HepG2 (cell line): ENCODE measurements around the gene DSN1. TPM values are rescaled to one million over a fixed set of nuclear protein-coding genes. Genes with fewer than 3 reads are reported as not detected.

Source experiments
- ATF2 ChIP-seq: sonication (generic); formaldehyde crosslinking; IDR thresholded peaks from 2 replicates; pipeline ENCODE4 v1.4.0; 2020; ENCODE audit warnings: missing genetic modification reagents
- FOXC1 ChIP-seq: sonication (generic); formaldehyde crosslinking; IDR thresholded peaks from 2 replicates; pipeline ENCODE4 v1.8.0; 2022; ENCODE audit warnings: mild to moderate bottlenecking, missing genetic modification reagents, borderline replicate concordance
- FOXK1 ChIP-seq: sonication (generic); formaldehyde crosslinking; IDR thresholded peaks from 2 replicates; pipeline ENCODE4 v1.4.0; 2020; ENCODE audit warnings: low read depth, missing genetic modification reagents, borderline replicate concordance
- FOXP1 ChIP-seq, 2 experiments: fragments of 450-650 bp in 1 of 2; IDR thresholded peaks; 2 replicates each; pipeline ENCODE4 v1.6.1; 2017 to 2018; ENCODE audit warnings: antibody characterized with exemption in 1 of 2
- NFE2 ChIP-seq: sonication (generic); formaldehyde crosslinking; IDR thresholded peaks from 2 replicates; pipeline ENCODE4 v1.4.0; 2020; ENCODE audit warnings: missing genetic modification reagents
- SMC3 ChIP-seq: IDR thresholded peaks from 2 replicates; pipeline ENCODE4 v1.6.1; 2011; ENCODE audit warnings: low read length, improper control_type of control experiment
- SOX6 ChIP-seq, 2 experiments: fragments of 450-650 bp in 1 of 2; sonication (generic) in 1 of 2; formaldehyde crosslinking in 1 of 2; IDR thresholded peaks; 2 replicates each; pipeline versions ENCODE4 v1.4.0 to v1.6.1; 2017 to 2020; ENCODE audit warnings: antibody characterized with exemption in 1 of 2, mild to moderate bottlenecking in 1 of 2, missing genetic modification reagents in 1 of 2
- TSC22D2 ChIP-seq: sonication (generic); formaldehyde crosslinking; IDR thresholded peaks from 2 replicates; pipeline ENCODE4 v1.5.1; 2020; ENCODE audit warnings: missing genetic modification reagents, mild to moderate bottlenecking, borderline replicate concordance
- ZGPAT ChIP-seq: IDR thresholded peaks from 2 replicates; pipeline ENCODE4 v1.6.1; 2016; ENCODE audit warnings: mild to moderate bottlenecking
- ZKSCAN1 ChIP-seq: fragments of 150-350 bp; IDR thresholded peaks from 2 replicates; pipeline ENCODE4 v1.6.1; 2014; ENCODE audit warnings: low read length
- ZMYM4 ChIP-seq: sonication (generic); formaldehyde crosslinking; IDR thresholded peaks from 2 replicates; pipeline ENCODE4 v1.8.1; 2023; ENCODE audit warnings: mild to moderate bottlenecking, missing genetic modification reagents
- ZNF274 ChIP-seq: sonication (generic); formaldehyde crosslinking; IDR thresholded peaks from 2 replicates; pipeline ENCODE4 v1.5.1; 2020; ENCODE audit warnings: mild to moderate bottlenecking, missing genetic modification reagents
- ZNF34 ChIP-seq: sonication (generic); formaldehyde crosslinking; IDR thresholded peaks from 2 replicates; pipeline ENCODE4 v1.4.0; 2020; ENCODE audit warnings: mild to moderate bottlenecking, missing genetic modification reagents, borderline replicate concordance
- ZNF451 ChIP-seq: sonication (generic); formaldehyde crosslinking; IDR thresholded peaks from 2 replicates; pipeline ENCODE4 v1.5.0; 2020; ENCODE audit warnings: mild to moderate bottlenecking, missing genetic modification reagents
- ZNF552 ChIP-seq: sonication (generic); formaldehyde crosslinking; IDR thresholded peaks from 2 replicates; pipeline ENCODE4 v1.9.0; 2022; ENCODE audit warnings: missing genetic modification reagents, mild to moderate bottlenecking, borderline replicate concordance
- ZNF761 ChIP-seq: sonication (generic); formaldehyde crosslinking; conservative IDR thresholded peaks from 2 replicates; pipeline ENCODE4 v1.4.0; 2020; ENCODE audit warnings: mild to moderate bottlenecking, missing genetic modification reagents
- polyA plus RNA-seq, 8 experiments: library from polyadenylated mRNA; depleted of rRNA in 3 of 8; stranded (reverse) in 7 of 8; unstranded in 1 of 8; fragments of >200 nt; fragmentation: Illumina TruSeq in 4 of 8; extraction: Trizol in 4 of 8; gene quantifications; 2 replicates each; pipeline versions ENCODE4 v1.2.1 to v1.2.3, GENCODE V29; 2011 to 2016; ENCODE audit warnings: low read depth in 4 of 8, missing spikeins in 1 of 8, mixed read lengths in 1 of 8; ENCODE audit not compliant: insufficient read depth in 1 of 8
- total RNA-seq, 5 experiments: library from RNA; depleted of rRNA; stranded (reverse); fragments of >200 nt; fragmentation: Illumina TruSeq; extraction: Trizol; gene quantifications; 2 replicates each; pipeline ENCODE4 v1.2.3, GENCODE V29; 2016; ENCODE audit warnings: low read depth in 1 of 5
- TF ChIP-seq, protein P1 (sequence below): sonication (generic); formaldehyde crosslinking; IDR thresholded peaks from 2 replicates; pipeline ENCODE4 v1.4.0; 2020; ENCODE audit warnings: mild to moderate bottlenecking, low read depth, missing genetic modification reagents
- TF ChIP-seq, protein P2 (sequence below): sonication (generic); formaldehyde crosslinking; IDR thresholded peaks from 2 replicates; pipeline ENCODE4 v1.4.0; 2020; ENCODE audit warnings: missing genetic modification reagents
- TF ChIP-seq, protein P3 (sequence below): sonication (generic); formaldehyde crosslinking; IDR thresholded peaks from 2 replicates; pipeline ENCODE4 v1.8.0; 2022; ENCODE audit warnings: mild to moderate bottlenecking, missing genetic modification reagents, moderate library complexity
- TF ChIP-seq, protein P4 (sequence below): IDR thresholded peaks from 2 replicates; pipeline ENCODE4 v1.6.1; 2018; ENCODE audit warnings: missing genetic modification reagents

Gene DSN1
- total and polyA plus RNA-seq, 2 of the 13 experiments (the other 11 are each of a cell fraction or from before 2014, with no cell fraction given), result 18.7 to 53.7 TPM

- no peak for TF ChIP-seq FOXP1 (IDR thresholded peaks at IDR 0.05)
- TF ChIP-seq FOXP1 (CRISPR knock-in tag; IDR thresholded peaks at IDR 0.05), result no peak
- peak; percentile 49; the same call in 1 of the 2 replicates for TF ChIP-seq ZGPAT (CRISPR knock-in tag)
- 0 out of 2 replicates have a peak, but pooled peaks have one; percentile 38 for TF ChIP-seq ZMYM4 (CRISPR knock-in tag)
- TF ChIP-seq SOX6 (IDR thresholded peaks at IDR 0.05), result no peak
- no peak for TF ChIP-seq SOX6 (CRISPR knock-in tag; IDR thresholded peaks at IDR 0.05)
- TF ChIP-seq, protein P1, sequence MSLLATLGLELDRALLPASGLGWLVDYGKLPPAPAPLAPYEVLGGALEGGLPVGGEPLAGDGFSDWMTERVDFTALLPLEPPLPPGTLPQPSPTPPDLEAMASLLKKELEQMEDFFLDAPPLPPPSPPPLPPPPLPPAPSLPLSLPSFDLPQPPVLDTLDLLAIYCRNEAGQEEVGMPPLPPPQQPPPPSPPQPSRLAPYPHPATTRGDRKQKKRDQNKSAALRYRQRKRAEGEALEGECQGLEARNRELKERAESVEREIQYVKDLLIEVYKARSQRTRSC, result 0 out of 2 replicates have a peak, but pooled peaks have one; percentile 57
- TF ChIP-seq ZNF451 (CRISPR knock-in tag), result no peak
- 0 out of 2 replicates have a peak, but pooled peaks have one; percentile 37 for TF ChIP-seq TSC22D2 (CRISPR knock-in tag)
- no peak for TF ChIP-seq ZNF552 (CRISPR knock-in tag)
- TF ChIP-seq ATF2 (CRISPR knock-in tag), result 0 out of 2 replicates have a peak, but pooled peaks have one; percentile 35
- peak; percentile 97 for TF ChIP-seq SMC3
- peak; percentile 79; the same call in 1 of the 2 replicates for TF ChIP-seq ZNF34 (CRISPR knock-in tag)
- TF ChIP-seq NFE2 (CRISPR knock-in tag), result no peak
- no peak for TF ChIP-seq ZNF274 (CRISPR knock-in tag)
- TF ChIP-seq, protein P2, sequence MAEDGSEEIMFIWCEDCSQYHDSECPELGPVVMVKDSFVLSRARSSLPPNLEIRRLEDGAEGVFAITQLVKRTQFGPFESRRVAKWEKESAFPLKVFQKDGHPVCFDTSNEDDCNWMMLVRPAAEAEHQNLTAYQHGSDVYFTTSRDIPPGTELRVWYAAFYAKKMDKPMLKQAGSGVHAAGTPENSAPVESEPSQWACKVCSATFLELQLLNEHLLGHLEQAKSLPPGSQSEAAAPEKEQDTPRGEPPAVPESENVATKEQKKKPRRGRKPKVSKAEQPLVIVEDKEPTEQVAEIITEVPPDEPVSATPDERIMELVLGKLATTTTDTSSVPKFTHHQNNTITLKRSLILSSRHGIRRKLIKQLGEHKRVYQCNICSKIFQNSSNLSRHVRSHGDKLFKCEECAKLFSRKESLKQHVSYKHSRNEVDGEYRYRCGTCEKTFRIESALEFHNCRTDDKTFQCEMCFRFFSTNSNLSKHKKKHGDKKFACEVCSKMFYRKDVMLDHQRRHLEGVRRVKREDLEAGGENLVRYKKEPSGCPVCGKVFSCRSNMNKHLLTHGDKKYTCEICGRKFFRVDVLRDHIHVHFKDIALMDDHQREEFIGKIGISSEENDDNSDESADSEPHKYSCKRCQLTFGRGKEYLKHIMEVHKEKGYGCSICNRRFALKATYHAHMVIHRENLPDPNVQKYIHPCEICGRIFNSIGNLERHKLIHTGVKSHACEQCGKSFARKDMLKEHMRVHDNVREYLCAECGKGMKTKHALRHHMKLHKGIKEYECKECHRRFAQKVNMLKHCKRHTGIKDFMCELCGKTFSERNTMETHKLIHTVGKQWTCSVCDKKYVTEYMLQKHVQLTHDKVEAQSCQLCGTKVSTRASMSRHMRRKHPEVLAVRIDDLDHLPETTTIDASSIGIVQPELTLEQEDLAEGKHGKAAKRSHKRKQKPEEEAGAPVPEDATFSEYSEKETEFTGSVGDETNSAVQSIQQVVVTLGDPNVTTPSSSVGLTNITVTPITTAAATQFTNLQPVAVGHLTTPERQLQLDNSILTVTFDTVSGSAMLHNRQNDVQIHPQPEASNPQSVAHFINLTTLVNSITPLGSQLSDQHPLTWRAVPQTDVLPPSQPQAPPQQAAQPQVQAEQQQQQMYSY (CRISPR knock-in tag), result no peak
- TF ChIP-seq ZNF761 (CRISPR knock-in tag), result no peak
- TF ChIP-seq, protein P3, sequence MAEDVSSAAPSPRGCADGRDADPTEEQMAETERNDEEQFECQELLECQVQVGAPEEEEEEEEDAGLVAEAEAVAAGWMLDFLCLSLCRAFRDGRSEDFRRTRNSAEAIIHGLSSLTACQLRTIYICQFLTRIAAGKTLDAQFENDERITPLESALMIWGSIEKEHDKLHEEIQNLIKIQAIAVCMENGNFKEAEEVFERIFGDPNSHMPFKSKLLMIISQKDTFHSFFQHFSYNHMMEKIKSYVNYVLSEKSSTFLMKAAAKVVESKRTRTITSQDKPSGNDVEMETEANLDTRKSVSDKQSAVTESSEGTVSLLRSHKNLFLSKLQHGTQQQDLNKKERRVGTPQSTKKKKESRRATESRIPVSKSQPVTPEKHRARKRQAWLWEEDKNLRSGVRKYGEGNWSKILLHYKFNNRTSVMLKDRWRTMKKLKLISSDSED (CRISPR knock-in tag), result no peak
- TF ChIP-seq ZKSCAN1, result no peak
- TF ChIP-seq, protein P4, sequence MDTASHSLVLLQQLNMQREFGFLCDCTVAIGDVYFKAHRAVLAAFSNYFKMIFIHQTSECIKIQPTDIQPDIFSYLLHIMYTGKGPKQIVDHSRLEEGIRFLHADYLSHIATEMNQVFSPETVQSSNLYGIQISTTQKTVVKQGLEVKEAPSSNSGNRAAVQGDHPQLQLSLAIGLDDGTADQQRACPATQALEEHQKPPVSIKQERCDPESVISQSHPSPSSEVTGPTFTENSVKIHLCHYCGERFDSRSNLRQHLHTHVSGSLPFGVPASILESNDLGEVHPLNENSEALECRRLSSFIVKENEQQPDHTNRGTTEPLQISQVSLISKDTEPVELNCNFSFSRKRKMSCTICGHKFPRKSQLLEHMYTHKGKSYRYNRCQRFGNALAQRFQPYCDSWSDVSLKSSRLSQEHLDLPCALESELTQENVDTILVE (CRISPR knock-in tag), result no peak
- TF ChIP-seq FOXC1, result peak; percentile 34; the same call in 1 of the 2 replicates
- TF ChIP-seq FOXK1 (CRISPR knock-in tag), result peak; percentile 29; the same call in 1 of the 2 replicates
Observed at GRCh38 chr20:36754656-36755222, 18.8 kb downstream of the DSN1 start (continued).
